AG04450 (cell line): Measurements from ENCODE around the gene PPM1K. TPM values are rescaled to one million over a fixed set of nuclear protein-coding genes. Genes with fewer than 3 reads are reported as not detected.

Experiments used
- CTCF ChIA-PET: fragments of 300-600, 350-600 bp; formaldehyde crosslinking; extraction: SDS; loops from one replicate; lab custom pipeline; 2022; ENCODE audit warnings: antibody characterized with exemption, inconsistent platforms; lab: Charles Lee
- POLR2A ChIA-PET: fragments of 350-600 bp; formaldehyde crosslinking; extraction: SDS; loops from one replicate; lab custom pipeline; 2021; ENCODE audit warnings: antibody characterized with exemption, inconsistent platforms; lab: Yijun Ruan, JAX
- DNase-seq: peaks from one replicate; pipeline ENCODE4 v3.0.0-alpha.2; 2011; ENCODE audit warnings: low read depth, low spot score
- H3K27ac ChIP-seq: one replicate; pipeline ENCODE4 v1.5.1; 2012; ENCODE audit warnings: low read depth, low read length, control low read depth
- H3K27me3 ChIP-seq: one replicate; pipeline ENCODE4 v1.6.0; 2012; ENCODE audit warnings: low read length; ENCODE audit not compliant: control insufficient read depth, insufficient read depth
- H3K4me3 ChIP-seq: 2 replicates; pipeline ENCODE4 v1.5.1; 2011; ENCODE audit warnings: mild to moderate bottlenecking, low read depth, low read length, control low read depth
- H3K9me3 ChIP-seq: 2 replicates; pipeline ENCODE4 v1.5.1; 2012; ENCODE audit warnings: low read length; ENCODE audit not compliant: control insufficient read depth, insufficient read depth
- CTCF ChIP-seq: IDR thresholded peaks from 2 replicates; pipeline ENCODE4 v1.5.1; 2011; ENCODE audit warnings: low read depth, low read length, control low read depth, inconsistent platforms
- polyA minus RNA-seq: library from RNA; depleted of rRNA, polyadenylated mRNA; stranded (reverse); fragments of >200 nt; gene quantifications from 2 replicates; pipeline ENCODE4 v1.2.3, GENCODE V29; 2011; rRNA and poly(A)+ RNA removed
- polyA plus RNA-seq: library from polyadenylated mRNA; depleted of rRNA; stranded (reverse); fragments of >200 nt; gene quantifications from 2 replicates; pipeline ENCODE4 v1.2.3, GENCODE V29; 2011; rRNA removed

PPM1K gene
- polyA plus RNA-seq (7.8 and 9.6 TPM in 2 replicates), polyA minus RNA-seq (13.3 and 22.6 TPM in 2 replicates)

GRCh38 chr4:88284439-88285234, at the start of gene PPM1K:
PPM1K (minus strand) TSS chr4:88284561; CDS start chr4:88278583, 5,978 bp downstream.
- Histone ChIP-seq H3K27me3 (peaks cover 5% of the 10 kb centered on the region), H3K4me3 (peak within 1 kb of the TSS; percentile 90), H3K9me3 (no peaks in the 10 kb centered on the region; the same call in 1 of the 2 replicates), H3K27ac (peak within 1 kb of the TSS; percentile 95)
- DNase-seq: peak; percentile 97
- CTCF ChIA-PET: interaction anchor here (0.6 to 1.8 kb wide), 4 partner anchors 66 to 388 kb away, joined by 3 to 11 read pairs (median 4); no protein-coding TSS in a partner anchor
- POLR2A ChIA-PET: interaction anchor here (0.6 to 1.4 kb wide), 2 partner anchors 96 to 239 kb away, joined by 4 to 16 read pairs; partner anchors contain the start of gene PYURF
- TF ChIP-seq CTCF: no peak; the same call in 1 of the 2 replicates

GRCh38 chr4:88333741-88334405, 49.5 kb upstream of the PPM1K start:
- TF ChIP-seq CTCF: no peak
- H3K27ac ChIP-seq: no peak overlapping the region
- ChIA-PET CTCF (no interaction called here), POLR2A (no interaction called here)
- no peaks in the 10 kb centered on the region for H3K27me3 ChIP-seq
- no peaks in the 10 kb centered on the region for H3K9me3 ChIP-seq
- no peak overlapping the region for H3K4me3 ChIP-seq
- DNase-seq: no peak

- no peak for TF ChIP-seq CTCF
- POLR2A ChIA-PET: no interaction called here
- no peak overlapping the region for H3K27ac ChIP-seq
- CTCF ChIA-PET: interaction anchor here (0.7 kb wide), 1 partner anchor 31 kb away, joined by 3 read pairs; no protein-coding TSS in a partner anchor
- no peak overlapping the region for H3K4me3 ChIP-seq
- no peak for DNase-seq
- no peaks in the 10 kb centered on the region for H3K9me3 ChIP-seq
- H3K27me3 ChIP-seq: peaks cover 3% of the 10 kb centered on the region
Measured at GRCh38 chr4:88327665-88328064, 43.3 kb upstream of the PPM1K start.

- DNase-seq: no peak
- ChIA-PET POLR2A (no interaction called here), CTCF (no interaction called here)
- Histone ChIP-seq H3K4me3 (no peak overlapping the region), H3K27ac (no peak overlapping the region), H3K9me3 (no peaks in the 10 kb centered on the region), H3K27me3 (no peaks in the 10 kb centered on the region)
- TF ChIP-seq CTCF: no peak
Measured at GRCh38 chr4:88320780-88321373, 36.5 kb upstream of the PPM1K start.
